ENCODE data around the gene IGFL1.

Gene IGFL1

DNA sequence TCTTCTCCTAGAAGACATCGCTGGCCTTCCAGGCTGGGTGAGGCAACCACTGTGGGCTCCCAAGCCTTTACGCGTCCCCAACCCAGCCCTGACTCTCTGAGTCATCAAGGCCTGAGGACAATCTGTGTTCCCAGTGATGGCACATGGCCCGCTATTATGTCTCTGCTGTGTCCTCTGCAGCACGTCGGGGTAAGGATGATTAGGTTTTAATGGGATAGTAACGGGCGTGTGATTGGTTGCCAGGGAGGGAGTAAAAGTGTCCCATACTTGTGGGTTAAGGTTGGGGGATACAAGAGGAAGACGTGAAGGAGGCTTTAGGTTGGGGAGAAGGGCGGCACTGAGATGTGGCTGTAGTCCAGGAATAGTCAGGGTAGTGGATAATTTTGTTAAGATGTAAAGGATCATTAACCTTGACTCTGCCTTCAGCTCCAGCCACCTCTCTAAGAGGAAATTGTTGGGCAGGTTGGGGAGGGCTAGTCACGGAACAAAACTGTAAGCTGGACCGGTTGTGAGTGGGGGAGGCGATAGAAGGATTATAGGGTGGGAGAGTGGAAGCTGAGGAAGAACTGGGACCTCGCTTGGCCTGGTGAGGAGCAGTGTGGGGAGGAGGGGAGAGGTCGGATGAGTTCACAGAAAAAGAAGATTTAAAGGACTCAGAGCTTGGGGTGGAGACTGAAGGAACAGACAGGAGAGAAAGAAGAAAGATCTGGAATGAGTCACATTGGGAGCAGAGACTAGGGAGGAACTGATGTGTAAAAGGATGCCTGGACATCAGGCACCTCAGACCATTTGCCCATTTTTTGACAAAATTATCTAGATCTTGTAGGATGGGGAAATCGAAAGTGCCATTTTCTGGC lies 27.9 kb upstream of the IGFL1 start:
- peaks cover 14% of the 10 kb centered on the region for H3K4me1 ChIP-seq
- H3K27me3 ChIP-seq, result no peaks in the 10 kb centered on the region
- H3K9me3 ChIP-seq, result no peaks in the 10 kb centered on the region
- peak; percentile 76 for DNase-seq
- peak overlapping the region; percentile 20; the same call in 1 of the 2 replicates for H3K4me3 ChIP-seq (ENCODE audit: low read depth, low read length)
- no peaks in the 10 kb centered on the region for H3K36me3 ChIP-seq
- TF ChIP-seq CTCF (IDR thresholded peaks at IDR 0.05; ENCODE audit: low read depth, low read length), result no peak

GRCh38 chr19:46202426-46202825 lies 27.1 kb upstream of the IGFL1 start:
- no peak for TF ChIP-seq CTCF (IDR thresholded peaks at IDR 0.05; ENCODE audit: low read depth, low read length)
- no peaks in the 10 kb centered on the region for H3K27me3 ChIP-seq
- H3K9me3 ChIP-seq, result no peaks in the 10 kb centered on the region
- H3K4me1 ChIP-seq, result peaks cover 14% of the 10 kb centered on the region
- DNase-seq, result no peak
- no peak overlapping the region for H3K4me3 ChIP-seq (ENCODE audit: low read depth, low read length)
- no peaks in the 10 kb centered on the region for H3K36me3 ChIP-seq

DNA sequence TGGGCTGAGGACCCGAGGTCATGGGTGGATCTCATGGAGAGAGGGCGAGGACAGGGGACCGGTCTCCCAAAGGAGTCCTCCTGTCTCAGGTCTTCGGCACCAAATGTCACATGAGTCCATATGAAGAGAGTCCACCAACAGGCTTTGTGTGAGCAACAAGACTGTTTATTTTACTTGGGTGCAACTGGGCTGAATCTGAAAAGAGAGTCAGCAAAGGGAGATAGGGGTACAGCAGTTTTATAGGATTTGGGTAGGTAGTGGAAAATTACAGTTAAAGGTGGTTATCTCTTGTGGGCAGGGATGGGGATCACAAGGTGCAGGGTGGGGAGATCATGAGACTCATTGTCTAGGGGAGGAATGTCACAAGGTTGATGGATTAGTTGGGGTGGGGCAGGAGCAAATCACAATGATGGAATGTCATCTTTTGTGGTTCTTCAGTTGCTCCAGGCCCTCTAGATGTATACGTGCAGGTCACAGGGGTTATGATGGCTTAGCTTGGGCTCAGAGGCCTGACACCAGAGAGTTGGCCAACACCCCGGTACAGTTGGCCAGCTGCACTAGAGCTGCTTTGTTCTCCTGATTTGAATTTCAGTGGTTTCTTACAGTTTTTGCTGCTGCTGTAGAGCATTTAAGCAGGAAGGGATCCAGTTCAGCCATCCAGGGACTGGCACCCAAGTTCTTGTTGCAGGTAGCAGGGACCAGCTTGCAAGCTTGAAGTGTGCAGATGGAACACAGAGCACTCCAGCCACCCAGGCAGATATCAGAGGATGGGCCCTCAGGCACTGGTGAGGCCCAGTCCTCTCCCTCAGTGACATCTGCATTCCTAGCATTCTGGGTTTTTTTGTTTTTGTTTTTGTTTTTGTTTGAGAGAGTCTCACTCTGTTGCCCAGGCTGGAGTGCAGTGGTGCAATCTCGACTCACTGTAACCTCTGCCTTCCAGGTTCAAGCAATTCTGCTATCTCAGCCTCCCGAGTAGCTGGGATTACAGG lies 26.4 kb upstream of the IGFL1 start:
- Histone ChIP-seq H3K4me1 (peaks cover 18% of the 10 kb centered on the region), H3K36me3 (no peaks in the 10 kb centered on the region), H3K4me3 (ENCODE audit: low read depth, low read length) (no peak overlapping the region), H3K9me3 (no peaks in the 10 kb centered on the region), H3K27me3 (no peaks in the 10 kb centered on the region)
- TF ChIP-seq CTCF (IDR thresholded peaks at IDR 0.05; ENCODE audit: low read depth, low read length), result no peak
- no peak for DNase-seq

DNA sequence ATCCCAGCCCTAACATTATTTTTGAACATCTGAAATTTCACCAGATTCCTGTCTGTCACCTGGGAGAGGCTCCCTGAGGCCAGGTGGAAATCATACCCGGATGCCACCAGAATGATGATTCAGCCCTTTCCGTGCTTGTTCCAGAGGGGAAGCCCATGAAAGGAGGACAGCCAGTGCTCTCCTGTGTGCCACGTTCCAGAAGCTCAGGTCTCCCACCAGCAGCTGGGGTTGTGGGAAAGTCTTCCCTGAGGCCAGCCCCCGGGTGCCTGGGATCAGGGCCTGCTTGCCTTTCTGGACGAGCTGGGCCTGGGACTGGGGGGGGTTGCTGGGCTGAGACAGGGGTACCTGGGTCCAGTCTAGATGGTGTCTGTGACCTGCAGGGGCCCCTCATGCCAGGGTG lies 25.5 kb upstream of the IGFL1 start:
- no peak for DNase-seq
- no peaks in the 10 kb centered on the region for H3K27me3 ChIP-seq
- no peaks in the 10 kb centered on the region for H3K36me3 ChIP-seq
- peaks cover 18% of the 10 kb centered on the region for H3K4me1 ChIP-seq
- H3K4me3 ChIP-seq (ENCODE audit: low read depth, low read length), result no peak overlapping the region
- no peak for TF ChIP-seq CTCF (IDR thresholded peaks at IDR 0.05; ENCODE audit: low read depth, low read length)
- no peaks in the 10 kb centered on the region for H3K9me3 ChIP-seq

- no peak overlapping the region for H3K4me3 ChIP-seq (ENCODE audit: low read depth, low read length)
- TF ChIP-seq CTCF (IDR thresholded peaks at IDR 0.05; ENCODE audit: low read depth, low read length), result no peak
- H3K27me3 ChIP-seq, result no peaks in the 10 kb centered on the region
- no peaks in the 10 kb centered on the region for H3K36me3 ChIP-seq
- DNase-seq, result peak; percentile 54
- H3K4me1 ChIP-seq, result peaks cover 18% of the 10 kb centered on the region
- H3K9me3 ChIP-seq, result no peaks in the 10 kb centered on the region
Measured at GRCh38 chr19:46205183-46205984, 24.2 kb upstream of the IGFL1 start.
